Left forelimb (tissue), 1 donor: Measurements from ENCODE around the gene TLE1.

Experiments
- DNase-seq: peaks from one replicate; pipeline ENCODE4 v3.0.0-alpha.2; 2018; ENCODE audit warnings: low spot score

The TLE1 gene

DNA sequence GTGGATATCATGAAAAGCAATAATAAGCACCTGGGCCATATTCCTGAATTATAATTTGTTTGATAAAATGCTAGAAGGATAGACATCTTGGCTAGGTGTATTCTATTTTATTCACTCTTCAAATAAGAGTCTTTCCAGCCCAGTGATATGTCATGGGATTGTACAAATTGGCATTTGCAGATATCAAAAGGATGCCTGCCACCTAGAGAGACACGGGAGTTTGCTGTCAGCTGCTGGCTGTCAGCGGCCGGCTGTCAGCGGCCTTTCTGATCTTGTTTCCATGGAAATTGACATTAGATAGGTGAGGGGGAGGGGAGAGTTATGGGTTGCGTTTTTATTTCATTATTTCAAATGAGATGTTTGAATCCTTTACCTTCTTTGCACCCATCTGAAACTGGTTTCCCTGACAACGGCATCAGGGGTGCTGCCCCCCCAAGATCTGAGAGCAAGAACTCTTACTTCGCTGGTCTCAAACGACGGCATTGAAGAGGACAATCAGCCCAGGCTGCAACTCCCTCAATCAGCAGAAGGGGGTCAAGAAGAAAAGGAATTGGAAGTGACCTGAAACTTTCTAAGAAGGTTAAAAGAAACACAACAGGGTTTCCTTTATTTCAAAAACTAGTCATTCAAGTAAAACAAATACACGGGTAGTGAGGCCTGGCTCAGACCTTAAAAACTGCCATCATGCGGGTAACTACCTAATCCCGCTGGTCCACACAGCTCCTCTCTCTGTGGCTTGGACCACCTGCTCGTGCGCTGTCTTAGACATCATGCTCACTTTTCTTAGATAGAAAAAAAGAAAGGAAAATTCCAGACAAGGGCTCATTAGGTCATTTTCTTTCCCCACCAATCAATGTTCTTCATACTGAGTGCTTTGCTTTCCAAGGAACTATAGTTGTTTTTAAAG, 115.7 kb downstream of the TLE1 start:
- DNase-seq = no peak

DNA sequence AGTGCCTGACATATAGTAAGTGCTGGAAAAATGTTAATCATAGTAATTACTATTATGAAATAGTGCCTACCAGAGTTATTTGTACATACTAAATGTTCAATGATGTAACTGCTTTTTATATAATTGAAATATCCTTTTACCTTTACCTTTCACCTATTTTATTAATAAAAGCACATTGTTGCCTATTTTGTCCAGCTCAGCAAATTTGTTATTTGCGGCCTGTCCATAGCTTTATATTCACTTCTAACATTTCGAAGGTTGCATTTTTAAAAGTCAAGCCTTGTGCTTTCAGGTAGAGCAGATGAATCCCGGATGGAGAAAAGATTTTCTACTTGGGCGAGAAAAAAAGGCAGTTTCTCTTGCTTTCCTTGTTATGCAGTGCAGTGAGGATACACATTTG, 119.3 kb downstream of the TLE1 start:
- DNase-seq = no peak

DNA sequence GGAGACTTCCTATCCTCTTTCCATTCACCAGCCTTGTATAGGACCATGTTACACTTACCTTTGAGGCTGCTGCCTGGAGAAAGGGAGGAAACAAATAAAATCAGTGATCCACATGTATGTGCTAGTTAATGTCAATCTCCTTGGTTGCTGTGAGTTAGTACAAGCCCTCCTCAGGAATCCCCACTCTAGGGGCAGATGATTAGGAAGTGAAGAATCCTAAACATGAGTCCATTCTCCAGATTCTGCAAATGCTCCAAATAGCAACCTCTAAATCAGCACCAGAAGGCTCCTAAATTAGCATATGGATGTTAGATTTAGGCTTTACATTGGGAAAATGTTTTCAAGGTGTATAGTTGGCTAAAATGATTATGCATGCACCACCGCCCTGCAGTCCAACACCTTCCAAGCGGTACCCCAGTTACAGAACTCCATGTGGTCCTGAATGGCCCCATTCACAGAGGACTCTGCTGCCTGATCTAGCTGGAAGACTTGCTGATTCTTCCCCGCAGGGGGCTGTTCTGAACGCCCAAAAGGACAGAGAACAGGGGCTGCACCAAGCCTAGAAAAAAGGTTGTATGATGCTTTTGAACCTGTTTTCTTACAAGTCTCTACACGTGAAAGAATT, 123.2 kb downstream of the TLE1 start:
- DNase-seq = no peak

DNA sequence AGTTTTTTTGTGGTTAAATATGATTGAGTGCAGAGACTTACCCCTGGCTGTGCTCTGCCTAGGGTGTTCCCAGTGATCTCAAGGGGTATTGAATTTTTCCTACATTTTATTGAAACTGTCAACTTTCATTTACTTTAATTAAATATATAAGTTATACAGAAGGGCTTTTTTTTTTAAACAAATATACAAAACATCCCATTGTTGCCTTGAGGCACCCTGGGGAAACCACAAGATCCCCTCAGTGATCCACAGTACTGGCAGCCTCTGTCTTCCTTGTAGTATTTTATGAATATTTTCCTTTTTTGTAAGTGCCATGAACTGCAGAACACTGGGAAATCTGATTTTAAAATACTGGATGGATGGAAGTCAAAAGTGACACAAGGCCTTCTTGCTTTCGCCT, 123.7 kb downstream of the TLE1 start:
- DNase-seq = no peak

DNA sequence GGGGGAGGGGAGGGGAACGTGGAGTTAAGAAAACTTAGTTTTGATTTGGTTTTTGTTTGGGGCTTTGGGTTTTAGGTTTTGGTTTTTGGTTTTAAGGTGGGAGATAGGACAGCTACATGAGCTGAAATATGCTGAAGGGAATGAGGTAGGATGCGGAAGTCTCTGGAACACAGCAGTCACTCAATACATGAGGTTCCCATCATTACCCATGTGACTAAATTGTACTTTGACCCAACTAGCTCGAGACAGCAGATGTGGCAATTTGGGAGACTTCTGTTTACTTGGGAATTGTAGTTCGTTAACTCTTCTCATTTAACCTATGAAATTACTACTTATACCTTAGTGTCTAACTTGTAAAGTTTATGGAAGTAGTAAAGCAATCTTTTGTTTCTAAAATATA, 124.2 kb downstream of the TLE1 start:
- DNase-seq = no peak

DNA sequence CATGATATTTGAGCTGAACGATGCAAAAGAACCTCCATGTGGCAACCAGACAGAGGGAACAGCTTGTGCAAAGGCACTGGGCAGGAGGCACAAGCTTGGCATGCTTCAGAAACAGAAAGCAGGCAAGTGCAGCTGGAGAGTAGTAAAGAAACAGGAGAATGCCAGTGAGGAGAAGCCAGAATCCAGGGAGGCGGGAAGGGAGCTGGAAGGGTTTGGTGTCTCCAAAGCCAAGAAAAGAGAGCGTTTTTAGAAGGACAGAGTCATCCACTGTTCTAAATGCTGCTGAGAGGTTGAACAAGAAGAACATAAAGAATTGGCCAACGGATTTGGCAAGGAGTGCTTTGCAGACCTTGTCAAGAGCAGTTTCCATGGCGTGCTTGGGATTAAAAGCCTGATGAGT, 124.7 kb downstream of the TLE1 start:
- no peak for DNase-seq

DNA sequence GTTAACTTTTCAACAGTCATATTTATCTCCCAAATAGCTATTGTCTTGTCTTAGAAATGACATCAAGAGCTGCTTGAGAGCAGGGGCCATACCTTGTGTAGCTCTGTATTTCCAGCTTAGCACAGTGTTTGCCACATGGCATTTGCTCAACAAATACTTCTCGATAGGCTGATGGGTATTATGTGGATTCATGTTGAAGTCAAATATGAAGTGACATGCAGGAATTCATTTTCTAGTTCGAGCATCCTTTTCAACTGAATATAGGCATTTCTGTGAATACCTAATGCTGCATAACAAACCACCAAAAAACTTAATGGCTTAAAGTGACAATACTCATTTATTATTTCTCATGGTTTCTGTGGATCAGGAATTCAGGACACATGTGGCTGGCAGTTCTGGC, 125.6 kb downstream of the TLE1 start:
- no peak for DNase-seq

DNA sequence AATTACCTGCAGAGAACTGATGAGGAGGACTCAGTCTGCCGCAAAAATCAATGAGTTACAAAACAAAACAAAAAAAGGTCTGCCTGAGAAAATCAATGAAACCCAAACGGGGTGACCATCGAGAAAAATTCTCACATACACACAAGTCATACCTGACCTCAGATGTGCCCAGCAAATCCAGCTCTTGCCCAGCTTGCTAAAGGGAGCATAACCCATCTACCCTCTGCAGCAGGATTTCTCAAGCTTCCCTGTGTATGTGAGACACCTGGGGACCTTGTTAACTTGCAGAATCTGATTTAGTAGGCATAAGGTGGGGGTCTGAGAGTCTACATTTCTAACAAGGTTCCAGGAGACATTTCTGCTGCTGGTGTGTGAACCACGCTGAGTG, 126.3 kb downstream of the TLE1 start:
- no peak for DNase-seq

DNA sequence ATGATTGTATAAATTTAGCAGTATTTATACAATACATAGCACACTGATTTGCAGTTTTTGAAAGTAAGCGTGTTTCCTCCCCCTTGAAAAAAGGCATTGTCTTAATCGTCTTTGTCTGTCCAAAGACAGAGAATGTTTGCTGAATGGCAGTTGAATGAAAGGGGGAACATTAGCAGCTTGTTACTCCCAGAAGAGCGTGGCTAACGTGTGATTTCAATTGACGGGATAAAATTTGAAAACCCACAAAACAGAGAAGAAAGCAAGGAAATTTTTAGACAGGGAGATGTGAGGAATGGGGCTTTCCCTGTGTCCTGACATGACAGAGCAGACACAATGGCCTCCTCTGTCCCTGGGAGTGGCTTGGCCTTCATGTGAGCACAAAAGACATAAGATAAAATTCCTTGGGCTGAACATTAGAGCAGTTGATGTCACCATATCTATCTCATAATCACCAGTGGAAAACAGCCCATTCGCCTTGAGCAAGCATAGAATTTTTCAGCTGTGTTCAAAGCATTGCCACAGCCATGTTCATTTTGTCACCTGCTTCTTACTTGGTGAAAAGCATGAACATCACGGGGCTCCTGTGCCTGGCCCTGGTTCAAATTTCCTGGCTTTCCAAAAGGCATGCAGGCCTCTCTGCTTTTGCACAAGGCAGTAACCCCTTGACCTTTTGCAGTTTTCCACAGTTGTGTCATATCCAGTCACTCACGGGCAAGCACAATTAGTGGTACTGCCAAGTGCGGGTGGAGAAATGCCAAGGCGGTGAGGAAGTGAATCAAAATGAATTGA, 126.9 kb downstream of the TLE1 start:
- no peak for DNase-seq

DNA sequence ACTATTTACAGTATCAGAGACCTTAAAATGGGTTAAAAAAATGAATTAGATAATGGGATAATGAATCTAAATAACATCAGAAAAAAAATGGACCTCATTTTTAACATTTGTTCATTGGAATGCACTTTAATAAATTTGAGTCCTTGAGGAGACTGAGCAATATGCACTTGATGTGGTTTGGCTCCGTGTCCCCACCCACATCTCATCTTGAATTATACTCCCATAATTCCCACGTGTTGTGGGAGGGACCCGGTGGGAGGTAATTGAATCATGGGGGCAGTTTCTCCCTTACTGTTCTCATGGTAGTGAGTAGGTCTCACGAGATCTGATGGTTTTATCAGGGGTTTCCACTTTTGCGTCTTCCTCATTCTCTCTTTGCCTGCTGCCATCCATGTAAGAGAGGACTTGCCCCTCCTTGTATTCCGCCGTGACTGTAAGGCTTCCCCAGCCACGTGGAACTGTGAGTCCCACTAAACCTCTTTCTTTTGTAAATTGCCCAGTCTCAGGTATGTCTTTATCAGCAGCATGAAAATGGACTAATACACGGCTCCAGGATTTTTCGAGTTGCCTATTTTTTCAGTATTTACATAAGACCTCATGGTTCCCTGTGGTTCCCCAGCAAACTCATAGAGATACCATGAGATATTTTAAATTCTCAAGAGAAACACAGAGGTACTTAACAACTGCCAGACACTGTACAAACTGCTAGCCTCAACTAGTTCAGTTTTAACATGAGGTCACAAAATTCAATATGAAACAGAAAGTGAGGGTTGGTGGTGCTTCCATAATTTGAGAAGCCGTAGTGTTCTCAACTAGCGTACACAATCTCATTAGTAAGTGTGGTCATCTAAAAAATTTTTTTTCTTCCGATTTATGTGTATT, 128.3 kb downstream of the TLE1 start:
- no peak for DNase-seq

DNA sequence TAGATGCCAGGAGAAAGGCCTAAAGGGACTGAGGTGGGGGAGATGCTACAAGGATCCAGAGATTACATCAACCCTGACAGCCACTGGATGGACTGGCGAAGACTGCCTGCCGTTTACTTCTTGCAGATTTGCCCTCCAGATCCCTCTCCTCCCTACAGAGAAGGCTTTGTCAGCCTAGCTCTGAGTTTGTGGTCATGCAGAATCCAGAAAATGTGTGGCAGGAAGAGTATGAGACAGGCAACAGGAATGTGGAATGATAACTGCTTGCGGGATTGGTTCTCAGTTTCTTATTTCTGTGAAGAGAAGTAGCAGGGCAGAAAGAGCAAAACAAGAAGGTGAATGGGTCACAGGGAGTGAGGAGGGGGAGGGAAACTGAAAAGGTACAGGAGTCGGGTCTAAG, 129.6 kb downstream of the TLE1 start:
- no peak for DNase-seq

DNA sequence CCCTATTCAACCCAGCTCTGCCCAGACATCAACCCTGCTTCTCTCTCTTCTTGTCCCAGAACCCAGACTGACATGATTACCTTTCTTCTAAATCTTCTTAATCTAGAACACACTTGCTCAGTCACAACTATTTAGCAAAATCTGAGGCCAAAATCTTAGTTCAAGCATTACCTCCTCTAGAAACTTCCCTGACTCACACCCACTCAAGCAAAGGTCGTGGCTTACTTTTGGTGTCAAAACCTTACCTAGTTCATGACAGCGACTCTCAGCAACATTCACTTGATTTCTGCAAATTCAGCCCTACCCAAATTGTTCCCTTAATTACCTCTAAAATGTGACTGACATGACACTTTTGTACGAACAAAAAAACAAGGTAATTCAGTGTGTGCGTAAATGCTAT, 130.2 kb downstream of the TLE1 start:
- no peak for DNase-seq

DNA sequence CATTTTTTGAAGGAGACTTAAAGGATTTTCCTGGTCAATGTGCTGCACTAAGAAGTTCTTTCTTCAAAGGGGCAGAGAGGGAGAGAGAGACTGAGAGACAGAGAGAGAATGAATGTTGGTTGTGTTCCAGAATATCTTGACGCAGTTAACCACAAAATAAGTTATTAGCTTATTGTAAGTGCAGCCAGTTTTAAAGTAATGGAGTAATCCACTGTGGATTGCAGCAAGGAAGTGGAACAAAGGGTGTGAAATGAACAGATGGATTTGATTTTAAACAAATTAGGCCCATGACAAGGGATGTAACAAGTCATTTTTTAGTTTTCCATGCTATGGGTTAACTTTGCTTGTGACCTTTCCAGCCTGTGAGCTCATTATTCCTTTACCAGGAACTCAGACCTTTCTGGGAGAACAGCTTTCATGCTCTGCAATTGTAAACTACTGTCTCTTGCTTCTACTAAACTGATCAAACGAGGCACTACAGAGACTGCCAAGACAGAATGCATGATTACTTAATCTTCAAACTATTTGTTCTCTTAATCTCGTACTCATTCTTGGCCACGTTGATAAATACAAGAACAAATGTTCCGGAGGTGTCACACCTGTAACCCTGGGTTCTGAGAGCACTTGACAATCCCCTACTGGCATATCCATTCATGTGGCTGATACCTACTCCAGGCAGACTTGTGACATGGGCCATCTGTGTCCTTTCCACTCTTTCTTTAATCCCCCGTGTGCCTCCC, 131.1 kb downstream of the TLE1 start:
- no peak for DNase-seq

DNA sequence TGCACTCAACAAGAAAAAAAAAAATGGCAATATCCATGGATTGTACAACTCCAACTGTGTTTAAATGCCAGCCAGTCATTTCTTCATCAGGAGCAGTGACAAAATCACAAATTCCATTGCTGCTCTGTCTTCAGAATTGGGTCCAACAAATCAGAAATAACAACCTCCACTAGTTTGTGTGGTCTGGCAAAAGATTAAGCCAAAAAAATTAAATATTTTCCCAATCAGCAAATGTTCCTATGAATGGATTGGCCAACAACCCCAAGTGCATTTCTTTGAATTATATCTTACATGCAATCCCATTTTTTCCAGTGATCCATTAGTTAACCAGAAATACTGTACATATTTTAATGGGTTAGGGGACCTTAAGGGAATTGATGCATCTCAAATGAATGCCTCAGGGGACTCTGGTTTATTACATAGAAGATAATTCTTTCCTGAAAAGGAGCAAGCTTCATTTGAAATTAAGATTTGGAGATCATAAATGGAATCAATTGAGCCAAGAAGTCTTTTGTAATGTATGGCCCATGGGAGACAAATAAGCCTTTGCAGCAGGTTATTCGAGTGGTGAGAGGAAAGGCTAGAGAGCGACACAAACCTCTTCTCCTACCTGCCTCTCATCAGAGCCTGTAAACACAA, 131.8 kb downstream of the TLE1 start:
- no peak for DNase-seq

DNA sequence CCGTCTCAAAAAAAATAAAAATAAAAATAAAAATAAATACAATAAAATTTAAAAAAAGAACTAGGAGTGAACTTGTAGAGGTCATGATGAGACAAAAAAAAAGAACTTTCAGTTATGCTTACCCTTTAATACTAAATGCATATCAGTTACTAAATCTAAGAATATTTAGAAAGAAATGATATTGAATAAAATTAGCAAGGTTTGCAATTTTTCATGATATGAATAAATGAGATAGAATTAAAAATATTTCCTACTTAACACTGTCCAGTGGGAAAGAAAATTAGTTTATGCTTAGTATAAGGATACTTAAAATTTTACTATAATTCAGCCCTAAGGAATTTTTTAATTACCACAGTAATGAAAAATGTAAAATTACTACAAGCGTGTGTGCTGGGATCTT, 132.4 kb downstream of the TLE1 start:
- DNase-seq = no peak

DNA sequence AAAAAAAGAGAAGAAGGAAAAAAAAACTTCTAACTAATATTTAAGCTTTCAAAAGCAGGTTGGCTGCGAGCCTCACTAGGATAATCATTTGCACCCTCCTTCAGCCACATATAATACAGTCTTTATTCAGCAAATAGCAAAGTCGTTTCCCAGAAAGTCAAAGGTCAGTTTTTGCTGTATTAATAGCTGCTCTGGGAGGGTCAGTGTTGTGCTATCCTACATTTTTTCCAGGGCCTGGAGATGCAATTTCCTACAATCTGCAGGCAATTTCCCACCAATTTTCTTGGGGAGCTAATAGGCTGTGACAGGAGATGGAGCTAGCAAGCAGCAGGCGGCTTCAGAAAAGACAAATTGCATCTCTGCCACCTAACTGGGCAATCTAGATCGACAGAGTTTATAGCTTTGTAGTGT, 136.8 kb downstream of the TLE1 start:
- no peak for DNase-seq

DNA sequence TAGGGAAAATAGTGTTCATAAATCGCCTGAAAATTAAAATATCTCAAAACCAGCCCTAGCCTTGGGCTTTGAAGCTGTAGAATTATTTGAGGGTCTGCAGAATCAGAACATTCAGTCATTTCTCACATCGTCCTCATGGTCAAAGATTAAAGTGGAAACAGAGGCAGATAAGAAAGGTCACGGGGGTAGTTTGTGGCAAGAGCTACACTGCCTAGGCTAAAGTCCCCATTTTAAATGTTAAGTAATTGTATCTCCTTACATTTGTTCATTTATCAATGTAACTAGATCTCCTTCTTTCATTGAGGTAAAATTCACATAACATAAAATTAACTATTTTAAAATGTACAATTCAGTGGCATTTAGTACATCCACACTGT, 139.2 kb downstream of the TLE1 start:
- DNase-seq = no peak

DNA sequence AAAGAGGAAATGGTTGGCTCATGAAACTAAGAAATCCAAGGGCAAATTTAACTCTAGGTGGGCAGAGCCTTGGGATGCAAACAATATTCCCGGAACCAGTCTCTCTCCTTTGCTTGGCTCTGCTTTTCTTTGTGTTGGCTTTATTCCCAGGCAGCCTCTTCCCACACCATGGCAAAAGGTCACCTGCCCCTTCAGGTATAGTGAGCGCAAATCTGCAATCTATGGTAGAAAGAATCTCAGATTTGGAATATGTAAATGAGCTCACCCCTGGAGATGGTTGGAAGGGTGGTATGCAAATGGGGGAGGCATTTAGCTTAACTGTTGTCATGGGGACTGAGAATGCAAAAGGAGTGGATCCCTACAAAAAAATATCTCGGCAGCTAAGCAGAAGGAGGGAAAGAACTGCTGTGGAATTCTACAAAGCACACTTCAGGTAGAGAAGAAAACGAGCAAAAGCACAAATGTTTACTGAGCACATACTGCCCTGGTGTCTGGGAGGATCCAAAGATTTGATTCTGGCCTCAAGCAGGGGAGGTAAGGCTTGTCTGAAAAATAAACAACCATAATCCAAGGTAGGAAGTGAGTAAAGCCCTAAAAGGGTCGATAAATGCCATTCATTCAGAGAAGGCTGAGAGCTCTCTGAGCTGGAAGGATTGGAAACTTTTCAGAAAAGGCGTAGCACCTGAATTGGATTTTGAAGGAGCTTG, 139.7 kb downstream of the TLE1 start:
- no peak for DNase-seq

DNA sequence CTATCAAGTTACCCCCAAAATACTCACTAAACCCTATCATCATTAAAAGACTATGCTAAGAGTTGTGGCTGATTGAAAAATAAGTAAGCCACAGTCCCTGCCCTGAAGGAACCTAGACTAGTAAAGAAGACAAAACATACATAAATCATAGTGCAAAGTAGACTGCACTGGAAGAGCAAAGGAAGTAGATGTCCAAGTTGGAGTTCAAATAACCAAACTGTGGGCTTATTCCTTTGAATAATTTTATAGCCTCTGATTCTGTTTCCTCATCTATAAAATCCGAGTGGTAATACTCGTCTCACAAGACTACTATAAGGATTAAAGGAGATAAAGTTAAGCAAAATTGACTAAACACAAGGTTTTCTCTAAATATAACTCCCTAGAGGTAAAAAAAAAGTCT, 140.4 kb downstream of the TLE1 start:
- no peak for DNase-seq

DNA sequence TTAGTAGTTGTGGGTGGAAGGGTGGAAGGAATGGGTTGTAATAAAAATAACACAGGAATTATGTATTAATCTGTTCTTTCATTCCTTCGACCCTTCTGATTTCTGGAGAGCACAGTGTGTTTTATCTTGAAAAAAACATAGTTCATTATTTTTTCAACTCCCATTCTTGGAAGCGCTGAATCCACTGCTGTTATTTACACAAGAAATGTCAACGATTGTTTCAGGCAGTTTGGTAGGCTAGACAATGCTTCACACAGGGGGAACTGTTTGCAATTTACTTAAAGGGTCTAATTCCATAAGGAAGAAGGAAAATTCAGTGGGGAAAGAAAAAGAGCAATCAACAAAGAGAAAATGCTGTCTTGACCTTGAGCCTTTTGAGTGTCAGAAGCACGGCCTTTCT, 142.9 kb downstream of the TLE1 start:
- DNase-seq = no peak
